Activated CD8-positive, alpha-beta memory T cell treated with anti-CD3 and anti-CD28 coated beads, Interleukin-2, amount 50 U/mL, for 1 hour (primary cell): ENCODE results near the gene IPMK.
"Not testable (repeated sequence)": the region's sequence is repeated elsewhere in the genome, so short reads cannot be mapped to it uniquely, and the experiment has no call there.

Source experiments
- DNase-seq: peaks from one replicate; pipeline ENCODE4 v3.0.0-alpha.2; 2020; ENCODE audit errors: extremely low read depth

Gene IPMK

DNA sequence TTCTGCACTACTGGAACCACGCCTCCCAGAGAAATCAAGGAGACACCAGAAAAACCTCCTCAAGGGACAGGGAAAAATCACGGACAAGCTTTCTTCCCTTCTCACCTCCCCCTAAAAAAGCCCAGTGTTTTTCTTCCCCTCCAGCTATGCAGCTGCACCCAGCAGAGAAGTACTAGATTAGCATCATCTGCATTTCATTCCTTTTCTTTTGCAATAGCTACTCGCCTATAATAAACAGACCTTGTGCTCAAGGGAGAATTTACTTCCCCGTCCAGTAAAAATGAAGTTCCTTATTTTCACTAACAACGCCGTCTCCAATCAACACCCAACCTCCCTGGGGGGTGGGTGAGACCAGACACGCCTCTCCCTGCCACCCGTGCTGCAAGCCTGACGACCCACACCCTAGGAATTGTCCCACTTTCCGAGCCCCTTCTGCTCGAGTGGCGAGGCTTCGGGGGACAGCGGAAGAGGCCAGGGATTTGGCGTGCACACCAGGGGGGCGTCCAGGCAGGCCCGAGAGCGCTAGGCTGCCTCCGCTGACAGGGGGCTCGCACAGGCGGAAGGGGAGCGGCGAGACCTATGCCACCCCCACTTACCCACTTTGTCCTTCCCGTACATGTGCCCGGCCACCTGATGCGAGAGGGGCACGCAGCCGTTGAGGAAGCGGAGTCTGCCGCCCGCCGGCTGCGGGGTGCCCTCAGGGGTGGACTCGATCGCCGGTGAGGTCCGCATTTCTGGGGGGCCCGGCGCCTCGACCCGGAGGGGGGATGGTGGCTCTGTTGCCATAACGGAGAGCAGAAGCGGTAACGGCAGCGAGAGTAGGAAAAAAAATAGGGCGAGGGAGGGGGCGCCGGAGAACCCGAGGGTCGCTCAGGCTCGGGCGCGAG lies 625 bp downstream of the IPMK start:
- DNase-seq = no peak

DNA sequence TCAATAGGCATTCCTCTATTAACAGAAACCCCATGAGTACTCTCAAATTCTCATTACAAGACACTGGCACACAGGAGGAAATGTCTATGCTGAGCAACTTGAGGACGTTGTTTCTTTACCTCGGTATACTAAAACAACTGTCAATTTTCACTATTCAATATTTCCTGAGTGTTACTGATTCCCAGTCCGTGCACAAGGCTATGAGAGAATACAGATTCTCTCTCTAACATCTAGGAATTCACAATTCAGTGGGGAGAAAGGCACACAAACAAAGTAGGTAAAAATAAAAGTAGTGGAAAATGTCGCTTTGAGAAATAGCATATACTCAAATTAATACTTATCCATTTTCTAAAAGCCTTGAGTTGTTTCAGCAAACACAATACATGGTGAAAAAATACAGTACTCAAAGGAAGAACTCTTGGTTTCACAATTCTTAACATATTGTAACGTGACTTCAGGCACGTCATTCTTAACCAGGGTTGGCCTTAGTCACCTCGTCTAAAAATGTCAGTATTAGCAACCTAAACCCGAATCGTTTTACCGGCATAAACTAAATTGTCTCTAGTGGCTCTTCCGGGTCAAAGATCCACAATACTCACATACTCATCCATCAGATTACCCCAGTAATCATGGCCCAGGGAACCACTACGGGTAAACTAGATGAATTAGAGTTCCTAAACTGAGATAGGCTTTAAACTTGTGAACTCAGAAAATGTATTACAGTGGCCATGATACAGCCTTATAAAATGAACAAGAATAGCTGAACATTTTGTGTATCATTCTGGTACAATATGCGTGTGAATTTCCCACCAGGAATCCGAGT lies 1.5 kb downstream of the IPMK start:
- DNase-seq = no peak

DNA sequence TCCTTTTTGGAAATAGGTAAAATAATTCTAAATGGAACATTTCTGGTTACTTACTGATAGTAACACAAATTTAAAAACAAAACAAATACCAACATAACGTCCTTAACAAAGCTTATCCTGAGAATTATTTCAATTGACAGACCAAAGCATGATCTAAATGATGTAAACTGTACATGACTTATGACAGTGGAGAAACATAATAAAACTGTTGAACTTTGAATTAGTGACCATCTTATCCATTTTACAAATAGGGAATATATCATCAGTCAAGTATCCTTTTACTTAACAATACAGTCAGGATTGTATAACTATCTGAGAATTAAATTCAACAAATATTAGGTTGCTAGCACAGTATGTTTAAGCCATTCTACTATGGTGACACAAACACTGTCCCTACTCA lies 2.4 kb downstream of the IPMK start:
- DNase-seq = no peak

DNA sequence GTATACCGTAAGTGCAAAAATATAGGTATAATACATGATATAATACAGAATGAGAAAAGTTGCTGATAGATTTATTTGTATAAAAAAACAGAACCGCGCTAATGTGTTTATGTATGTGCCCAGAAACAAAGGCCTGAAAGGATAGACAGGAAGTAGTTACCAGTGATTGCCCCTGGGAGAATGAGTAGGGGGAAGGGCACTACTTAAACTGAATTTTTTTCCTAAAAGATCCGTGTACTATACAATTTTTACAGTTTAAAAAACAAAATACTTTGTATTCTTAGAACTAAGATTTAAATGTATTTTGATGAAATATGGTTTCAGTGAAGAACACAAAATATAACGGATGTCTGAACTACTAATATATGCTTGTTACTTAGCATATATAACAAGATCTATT lies 2.9 kb downstream of the IPMK start:
- DNase-seq = no peak

DNA sequence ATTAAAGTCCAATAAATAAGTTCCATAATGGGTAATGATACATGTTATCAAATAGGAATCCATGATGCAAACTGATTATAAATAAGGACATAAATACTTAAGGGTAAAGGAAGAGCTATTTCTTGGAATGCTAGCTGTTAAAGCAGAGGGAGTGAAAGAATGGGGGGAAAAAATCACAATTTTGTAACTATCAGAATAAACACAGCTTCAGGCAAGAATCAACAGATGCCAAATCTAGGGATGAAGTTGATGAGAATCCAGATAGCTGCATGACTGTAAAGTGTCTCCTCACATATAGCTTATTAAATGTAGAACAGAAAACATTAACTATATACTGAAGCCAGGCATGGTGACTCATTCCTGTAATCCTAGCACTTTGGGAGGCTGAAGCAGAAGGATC lies 4.9 kb downstream of the IPMK start:
- DNase-seq = no peak

DNA sequence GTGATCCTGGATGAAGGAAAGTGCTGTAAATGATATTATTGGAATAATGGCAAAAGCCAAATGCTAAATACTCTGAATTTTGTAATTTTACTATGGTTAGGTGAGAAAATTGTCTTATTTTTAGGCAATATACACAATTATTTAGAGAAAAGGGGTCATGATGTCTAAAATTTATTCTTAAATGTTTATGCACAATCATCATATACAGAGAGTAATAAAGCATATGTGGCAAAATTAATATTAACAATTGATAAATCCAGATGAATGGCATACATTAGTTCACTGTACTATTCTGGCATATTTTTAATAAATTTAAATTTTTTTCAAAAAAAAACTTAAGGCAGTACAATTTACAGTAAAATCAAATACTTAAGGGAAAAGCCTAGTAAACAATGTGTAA lies 7.4 kb downstream of the IPMK start:
- DNase-seq = no peak

DNA sequence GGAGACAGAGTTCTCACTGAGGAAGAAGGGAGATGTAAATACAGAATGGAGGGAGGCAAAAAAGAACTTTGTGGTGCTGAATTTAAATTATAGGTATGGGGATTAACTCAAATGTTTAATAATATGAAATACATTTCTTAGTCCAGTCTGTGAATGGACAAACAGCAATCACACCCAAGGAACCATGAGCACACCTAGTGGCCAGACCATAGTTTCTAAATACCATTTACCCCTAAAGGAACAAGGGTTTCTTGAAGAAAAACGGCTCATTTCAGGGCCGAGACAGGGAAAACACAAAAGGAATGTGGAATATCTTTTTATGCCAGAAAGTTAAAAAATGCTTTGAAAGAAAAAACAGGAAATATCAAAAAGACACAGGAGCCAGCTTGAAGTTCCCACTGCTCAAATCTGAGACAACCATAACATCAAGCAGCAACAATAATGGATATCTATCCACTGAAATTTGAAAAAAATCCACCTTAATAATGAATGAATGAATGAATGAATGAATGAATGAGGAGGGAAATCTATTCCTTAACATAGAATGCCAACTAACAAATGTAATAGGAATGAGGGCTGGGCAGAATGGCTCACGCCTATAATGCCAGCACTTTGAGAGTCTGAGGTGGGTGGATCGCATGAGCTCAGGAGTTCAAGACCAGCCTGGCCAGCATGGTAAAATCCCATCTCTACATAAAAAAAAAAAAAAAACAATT lies 8.6 kb downstream of the IPMK start:
- no peak for DNase-seq

DNA sequence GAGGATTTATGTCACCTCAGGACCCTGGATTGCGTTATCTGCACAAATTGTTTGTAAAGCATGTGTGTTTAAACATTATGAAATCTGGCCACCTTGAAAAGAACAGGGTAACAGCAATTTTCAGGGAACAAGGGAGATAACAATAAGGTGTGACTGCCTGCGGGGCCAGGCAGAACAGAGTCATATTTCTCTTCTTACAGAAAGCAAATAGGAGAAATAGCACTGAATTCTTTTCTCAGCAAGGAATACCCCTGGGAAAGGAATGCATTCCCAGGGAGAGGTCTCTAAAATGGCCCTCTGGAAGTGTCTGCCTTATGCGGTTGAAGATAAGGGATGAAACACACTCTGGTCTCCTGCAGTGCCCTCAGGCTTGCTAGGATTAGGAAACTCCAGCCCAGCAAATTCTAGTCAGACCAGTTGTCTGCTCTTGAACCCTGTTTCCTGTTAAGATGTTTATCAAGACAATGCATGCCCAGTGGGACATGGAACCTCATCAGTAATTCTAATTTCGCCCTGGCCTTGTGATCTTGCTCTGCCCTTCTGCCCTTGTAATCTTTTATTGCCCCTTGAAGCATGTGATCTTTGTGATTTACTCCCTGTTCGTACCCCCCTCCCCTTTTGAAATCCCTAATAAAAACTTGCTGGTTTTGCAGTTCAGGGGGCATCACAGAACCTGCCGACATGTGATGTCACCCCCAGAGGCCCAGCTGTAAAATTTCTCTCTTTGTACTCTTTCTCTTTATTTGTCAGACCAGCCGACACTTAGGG lies 11.5 kb downstream of the IPMK start:
- DNase-seq = not testable (repeated sequence)

DNA sequence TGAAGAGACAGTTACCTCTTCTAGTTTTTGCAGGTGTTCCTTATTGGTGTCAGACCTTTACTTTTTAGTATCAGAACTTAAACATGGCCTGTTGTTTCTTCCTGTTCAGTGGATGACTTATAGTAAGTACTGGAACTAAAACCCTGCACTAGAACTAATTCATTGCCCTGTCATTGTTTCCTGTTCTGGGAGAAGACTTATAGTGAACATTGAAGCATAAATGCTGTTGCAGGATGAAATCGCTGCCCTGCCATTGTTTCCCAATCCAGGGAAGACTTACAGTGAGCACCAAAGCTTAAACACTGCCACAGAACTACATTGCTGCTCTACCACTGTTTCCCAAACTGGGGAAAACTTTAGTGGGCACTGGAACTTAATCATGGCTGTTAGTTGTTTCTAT lies 13.1 kb downstream of the IPMK start:
- no peak for DNase-seq

DNA sequence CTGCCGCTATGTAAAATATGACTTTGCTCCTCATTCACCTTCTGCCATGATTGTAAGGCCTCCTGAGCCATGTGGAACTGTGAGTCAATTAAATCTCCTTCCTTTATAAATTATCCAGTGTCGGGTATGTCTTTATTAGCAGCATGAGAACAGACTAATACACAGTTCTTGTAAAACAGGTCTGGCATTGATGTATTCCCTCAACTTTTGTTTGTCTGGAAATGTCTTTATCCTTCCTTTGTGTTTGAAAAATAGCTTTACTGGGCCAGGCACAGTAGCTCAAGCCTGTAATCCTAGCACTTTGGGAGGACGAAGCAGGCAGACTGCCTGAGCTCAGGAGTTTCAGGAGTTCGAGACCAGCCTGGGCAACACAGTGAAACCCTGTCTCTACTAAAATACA lies 14.5 kb downstream of the IPMK start:
- DNase-seq = no peak

DNA sequence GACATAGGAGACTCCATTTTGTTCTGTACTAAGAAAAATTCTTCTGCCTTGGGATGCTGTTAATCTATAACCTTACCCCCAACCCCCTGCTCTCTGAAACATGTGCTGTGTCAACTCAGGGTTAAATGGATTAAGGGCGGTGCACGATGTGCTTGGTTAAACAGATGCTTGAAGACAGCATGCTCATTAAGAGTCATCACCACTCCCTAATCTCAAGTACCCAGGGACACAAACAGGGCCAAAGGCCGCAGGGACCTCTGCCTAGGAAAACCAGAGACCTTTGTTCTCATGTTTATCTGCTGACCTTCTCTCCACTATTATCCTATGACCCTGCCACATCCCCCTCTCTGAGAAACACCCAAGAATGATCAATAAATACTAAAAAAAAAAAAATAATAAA lies 23.0 kb downstream of the IPMK start:
- DNase-seq = not testable (repeated sequence)

DNA sequence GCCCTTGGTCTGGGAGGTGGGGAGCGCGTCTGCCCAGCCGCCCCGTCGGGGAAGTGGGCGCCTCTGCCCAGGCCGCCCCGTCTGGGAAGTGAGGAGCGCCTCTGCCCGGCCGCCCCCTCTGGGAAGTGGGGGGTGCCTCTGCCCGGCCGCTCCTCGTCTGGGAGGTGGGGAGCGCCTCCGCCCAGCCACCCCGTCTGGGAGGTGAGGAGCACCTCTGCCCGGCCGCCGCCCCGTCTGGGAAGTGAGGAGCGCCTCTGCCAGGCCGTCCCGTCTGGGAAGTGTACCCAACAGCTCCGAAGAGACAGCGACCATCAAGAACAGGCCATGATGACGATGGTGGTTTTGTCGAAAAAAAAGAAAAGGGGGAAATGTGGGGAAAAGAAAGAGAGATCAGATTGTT lies 23.5 kb downstream of the IPMK start:
- not testable (repeated sequence) for DNase-seq

DNA sequence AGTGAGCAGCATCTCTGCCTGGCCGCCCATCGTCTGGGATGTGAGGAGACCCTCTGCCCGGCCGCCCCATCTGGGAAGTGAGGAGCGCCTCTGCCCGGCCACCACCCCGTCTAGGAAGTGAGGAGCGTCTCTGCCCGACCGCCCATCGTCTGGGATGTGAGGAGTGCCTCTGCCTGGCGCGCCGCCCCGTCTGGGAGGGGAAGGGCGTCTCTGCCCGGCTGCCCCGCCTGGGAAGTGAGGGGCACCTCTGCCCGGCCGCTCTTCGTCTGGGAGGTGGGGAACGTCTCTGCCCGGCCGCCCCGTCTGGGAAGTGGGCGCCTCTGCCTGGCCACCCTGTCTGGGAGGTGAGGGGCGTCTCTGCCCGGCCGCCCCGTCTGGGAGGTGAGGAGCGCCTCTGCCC lies 23.9 kb downstream of the IPMK start:
- not testable (repeated sequence) for DNase-seq

DNA sequence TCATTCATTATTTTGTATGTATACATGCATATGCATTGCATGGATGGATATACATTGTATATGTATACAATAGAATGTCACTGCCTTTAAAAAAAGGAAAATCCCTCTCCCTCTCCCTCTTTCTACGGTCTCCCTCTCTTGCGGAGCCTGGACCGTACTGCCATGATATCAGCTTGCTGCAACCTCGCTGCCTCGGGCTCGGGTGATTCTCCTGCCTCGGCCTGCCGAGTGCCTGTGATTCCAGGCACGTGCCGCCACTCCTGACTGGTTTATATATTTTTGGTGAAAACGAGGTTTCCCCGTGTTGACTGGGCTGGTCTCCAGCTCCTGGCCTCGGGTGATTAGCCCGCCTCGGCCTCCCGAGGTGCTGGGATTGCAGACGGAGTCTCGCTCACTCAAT lies 24.4 kb downstream of the IPMK start:
- DNase-seq = no peak

DNA sequence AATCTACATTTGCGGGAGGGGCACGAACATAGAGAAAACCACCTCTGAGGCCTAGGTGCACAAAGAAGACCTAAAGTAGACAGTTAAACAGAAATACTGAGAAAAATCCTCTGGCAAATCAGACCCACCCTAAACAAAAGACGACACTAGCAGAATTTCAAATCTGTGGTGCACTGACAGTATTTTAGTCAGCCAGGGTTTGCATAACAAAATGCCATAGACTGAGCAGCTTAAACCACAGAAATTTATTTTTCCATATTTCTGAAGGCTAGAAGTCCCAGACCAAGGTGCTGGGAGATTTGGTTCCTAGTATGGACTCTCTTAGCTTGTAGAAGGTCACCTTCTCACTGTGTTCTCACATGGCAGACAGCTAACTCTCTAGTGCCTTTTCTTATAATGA lies 26.3 kb downstream of the IPMK start:
- DNase-seq = no peak

DNA sequence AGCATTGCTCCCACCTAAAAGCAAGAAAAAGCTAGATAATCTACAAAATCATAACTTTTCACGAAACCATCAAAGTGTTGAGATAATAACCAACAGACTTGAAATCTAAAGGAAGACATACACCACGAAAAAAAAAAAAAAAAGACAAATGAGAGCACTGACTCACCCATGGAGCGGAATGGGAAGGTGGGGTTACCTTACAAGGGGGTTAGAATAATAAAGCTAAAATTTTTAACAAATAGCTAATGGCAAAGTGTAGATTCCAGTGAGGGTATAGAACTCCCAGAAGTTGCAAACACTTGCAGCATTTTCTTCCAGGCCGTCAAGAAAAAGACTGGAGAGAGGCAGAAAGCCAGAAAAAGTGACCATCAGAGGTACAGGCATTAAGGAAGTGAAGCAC lies 27.2 kb downstream of the IPMK start:
- DNase-seq = no peak

DNA sequence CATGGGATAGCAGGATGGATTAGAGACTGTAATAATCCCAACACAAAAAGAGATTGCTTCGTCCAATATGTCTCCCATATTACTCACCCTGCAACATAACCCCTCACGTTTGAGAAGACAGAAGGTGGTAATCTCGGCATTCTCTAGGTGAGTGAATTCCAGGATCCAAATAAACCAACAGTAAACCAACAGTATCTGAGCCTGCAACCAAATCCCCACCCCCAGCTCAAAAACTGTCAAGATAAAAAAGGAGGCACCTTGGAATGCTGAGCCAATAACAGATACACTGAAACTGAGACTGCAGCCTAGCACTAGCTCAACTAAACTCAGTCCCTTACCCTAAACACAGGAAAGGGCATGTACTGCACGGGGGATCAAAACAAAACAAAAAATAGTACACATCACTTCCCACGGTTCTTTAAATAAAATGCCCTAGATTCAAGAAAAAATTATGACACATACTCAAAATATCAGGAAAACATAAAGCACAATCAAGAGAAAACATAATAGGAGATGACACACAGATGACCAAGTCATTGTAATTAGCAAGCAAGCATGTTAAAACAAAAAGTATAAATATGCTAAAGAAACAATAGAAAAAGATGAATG lies 28.0 kb downstream of the IPMK start:
- no peak for DNase-seq

DNA sequence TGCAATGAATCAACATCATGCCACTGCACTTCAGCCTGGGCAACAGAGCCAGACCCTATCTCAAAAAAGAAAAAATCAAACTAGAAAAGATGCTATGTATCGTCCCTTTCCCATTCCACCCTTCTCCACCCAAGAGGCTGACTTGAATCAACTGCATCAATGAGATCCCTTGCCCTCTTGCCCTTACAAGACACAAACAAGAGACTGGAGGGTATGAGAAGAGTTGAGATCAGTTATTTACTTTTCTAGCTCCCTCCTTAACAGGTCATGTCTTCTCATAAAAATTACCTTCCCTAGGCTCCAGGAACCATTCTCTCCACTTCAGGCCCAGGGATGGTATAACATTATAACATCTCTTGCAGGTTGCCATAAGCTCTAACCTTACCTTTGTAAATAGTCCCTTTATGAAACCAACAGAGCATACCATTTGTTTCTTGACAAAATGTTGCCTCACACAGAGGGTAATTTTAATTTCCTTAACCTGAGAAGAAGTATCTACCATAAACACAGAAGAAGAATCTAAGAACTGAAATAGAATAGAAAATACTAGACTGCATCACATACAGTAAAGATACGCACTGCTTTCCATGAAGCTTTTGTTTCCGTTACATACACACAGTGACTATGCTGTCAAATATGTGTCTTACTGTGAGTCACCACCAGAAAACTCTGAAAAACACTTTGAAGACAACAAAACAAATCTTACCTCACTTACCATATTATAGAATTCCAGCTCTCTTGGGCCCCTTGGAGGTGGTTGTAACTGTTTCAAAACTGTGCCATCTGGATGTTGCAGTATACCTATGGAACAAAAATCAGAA lies 30.5 kb downstream of the IPMK start:
- DNase-seq = no peak

DNA sequence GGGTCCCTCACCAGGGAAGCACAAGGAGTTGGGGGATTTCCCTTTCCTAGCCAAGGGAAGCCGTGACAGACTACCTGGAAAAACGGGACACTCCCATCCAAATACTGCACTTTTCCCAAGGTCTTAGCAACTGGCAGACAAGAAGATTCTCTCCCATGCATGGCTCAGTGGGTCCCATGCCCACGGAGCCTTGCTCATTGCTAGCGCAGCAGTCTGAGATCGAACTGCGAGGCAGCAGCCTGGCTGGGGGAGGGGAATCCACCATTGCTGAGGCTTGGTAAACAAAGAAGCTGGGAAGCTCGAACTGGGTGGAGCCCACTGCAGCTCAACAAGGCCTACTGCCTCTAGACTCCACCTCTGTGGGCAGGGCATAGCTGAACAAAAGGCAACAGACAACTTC lies 37.8 kb downstream of the IPMK start:
- DNase-seq = not testable (repeated sequence)

DNA sequence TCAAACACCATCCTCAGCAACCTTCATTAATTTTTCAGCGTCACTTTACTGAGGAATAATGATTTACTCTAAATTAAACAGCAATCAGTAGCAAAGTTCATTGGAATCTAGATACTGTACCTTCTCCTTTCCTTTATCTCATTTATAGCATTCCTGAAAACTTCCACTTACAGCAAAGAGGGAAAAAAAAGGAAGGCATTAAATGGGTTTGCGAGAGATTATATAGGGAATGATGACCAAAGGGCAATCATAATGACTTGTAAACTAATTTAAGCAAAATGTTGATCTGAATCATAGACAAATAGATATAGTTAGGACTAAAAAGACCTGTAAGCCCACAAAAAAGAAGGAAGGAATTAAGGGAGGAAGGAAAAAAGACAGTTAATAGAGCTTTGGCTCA lies 42.0 kb downstream of the IPMK start:
- DNase-seq = no peak
